Brain microvascular endothelial cell (primary cell): Measurements from ENCODE around the gene RARRES1.

ENCODE experiments used
- DNase-seq: peaks from one replicate; pipeline ENCODE4 v3.0.0-alpha.2; 2020
- H3K27ac ChIP-seq: fragments of 250-450 bp; sonication (Bioruptor Pico); 2 replicates; pipeline ENCODE4 v1.5.1; 2020; ENCODE audit warnings: mild to moderate bottlenecking, moderate library complexity
- H3K27me3 ChIP-seq: fragments of 250-450 bp; sonication (Bioruptor Pico); replicated peaks from 2 replicates; pipeline ENCODE4 v1.5.1; 2020; ENCODE audit warnings: mild to moderate bottlenecking
- H3K36me3 ChIP-seq: fragments of 250-450 bp; sonication (Bioruptor Pico); replicated peaks from 2 replicates; pipeline ENCODE4 v1.5.1; 2020; ENCODE audit warnings: mild to moderate bottlenecking
- H3K4me3 ChIP-seq: 2 replicates; pipeline ENCODE4 v1.5.1; 2011; ENCODE audit warnings: low read depth, mild to moderate bottlenecking, control low read depth, low read length, moderate library complexity
- in situ Hi-C: cut with HindIII; loops from 2 replicates; pipeline ENCODE4 v1.10.0; 2017; ENCODE audit warnings: low sequenced_read_pairs, low pct_ligation_motif_present
- TF ChIP-seq, protein P1 (sequence below): IDR thresholded peaks from 2 replicates; pipeline ENCODE4 v1.5.1; 2011; ENCODE audit warnings: low read depth, mild to moderate bottlenecking, moderate library complexity, low read length, control low read depth, inconsistent platforms; ENCODE audit errors: missing control alignments

The RARRES1 gene

DNA sequence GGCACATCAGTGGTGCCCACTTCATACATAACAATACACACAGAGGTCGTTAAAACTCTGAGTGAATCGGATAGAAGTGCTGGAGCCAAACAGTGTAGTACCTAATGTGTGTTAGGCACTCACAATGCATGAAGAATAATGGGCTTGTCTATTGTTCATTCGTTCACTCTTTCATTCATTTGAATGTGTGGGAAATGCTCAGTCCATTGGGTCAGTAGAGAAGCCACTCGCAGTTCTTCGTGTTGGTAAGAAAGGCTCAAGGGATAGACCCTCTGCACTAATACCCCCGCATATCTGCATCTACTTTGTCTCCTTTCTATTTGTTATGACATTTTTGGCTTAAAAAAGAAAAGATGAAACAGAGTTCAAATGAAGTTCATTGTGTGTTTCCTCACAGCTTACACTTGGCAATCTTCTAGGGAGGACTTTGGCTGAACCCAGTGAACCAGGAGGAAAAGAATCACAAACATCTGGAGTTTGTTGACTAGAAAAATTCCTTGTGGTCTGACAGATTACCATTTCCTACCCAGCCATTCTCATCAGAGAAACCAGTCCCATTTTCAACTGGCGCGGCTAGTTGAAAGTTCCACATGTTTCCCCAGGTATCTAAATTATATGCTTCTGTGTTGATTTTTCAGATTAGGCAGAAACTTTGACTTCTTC, 36.8 kb upstream of the RARRES1 start:
- no peaks in the 10 kb centered on the region for H3K27me3 ChIP-seq
- no peak overlapping the region for H3K4me3 ChIP-seq
- TF ChIP-seq, protein P1, sequence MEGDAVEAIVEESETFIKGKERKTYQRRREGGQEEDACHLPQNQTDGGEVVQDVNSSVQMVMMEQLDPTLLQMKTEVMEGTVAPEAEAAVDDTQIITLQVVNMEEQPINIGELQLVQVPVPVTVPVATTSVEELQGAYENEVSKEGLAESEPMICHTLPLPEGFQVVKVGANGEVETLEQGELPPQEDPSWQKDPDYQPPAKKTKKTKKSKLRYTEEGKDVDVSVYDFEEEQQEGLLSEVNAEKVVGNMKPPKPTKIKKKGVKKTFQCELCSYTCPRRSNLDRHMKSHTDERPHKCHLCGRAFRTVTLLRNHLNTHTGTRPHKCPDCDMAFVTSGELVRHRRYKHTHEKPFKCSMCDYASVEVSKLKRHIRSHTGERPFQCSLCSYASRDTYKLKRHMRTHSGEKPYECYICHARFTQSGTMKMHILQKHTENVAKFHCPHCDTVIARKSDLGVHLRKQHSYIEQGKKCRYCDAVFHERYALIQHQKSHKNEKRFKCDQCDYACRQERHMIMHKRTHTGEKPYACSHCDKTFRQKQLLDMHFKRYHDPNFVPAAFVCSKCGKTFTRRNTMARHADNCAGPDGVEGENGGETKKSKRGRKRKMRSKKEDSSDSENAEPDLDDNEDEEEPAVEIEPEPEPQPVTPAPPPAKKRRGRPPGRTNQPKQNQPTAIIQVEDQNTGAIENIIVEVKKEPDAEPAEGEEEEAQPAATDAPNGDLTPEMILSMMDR: no peak
- peak overlapping the region; percentile 99 for H3K27ac ChIP-seq
- H3K36me3 ChIP-seq: no peaks in the 10 kb centered on the region
- peak; percentile 94 for DNase-seq
- in situ Hi-C loops: no loop called here

DNA sequence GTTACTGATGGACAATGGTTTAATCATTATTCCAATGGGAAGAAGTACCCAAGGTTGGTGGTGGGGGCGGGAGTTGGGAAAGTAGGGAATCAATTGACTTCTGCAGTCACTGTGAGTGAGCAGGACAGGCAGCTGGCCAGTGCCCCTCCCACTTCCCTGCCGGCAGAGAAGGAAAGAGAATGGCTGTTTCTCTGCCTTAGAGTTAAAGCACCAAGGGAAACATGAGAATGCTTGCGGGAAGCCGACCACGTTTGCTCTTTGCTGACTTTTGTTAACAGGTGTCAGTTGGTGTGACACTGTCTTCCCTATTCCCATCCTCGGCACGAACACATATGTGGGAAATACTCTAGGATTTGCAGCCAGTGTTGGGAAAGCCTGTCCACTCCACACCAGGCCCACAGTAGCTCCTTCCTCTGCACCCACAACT, 36.1 kb upstream of the RARRES1 start:
- in situ Hi-C loops: no loop called here
- TF ChIP-seq, protein P1: no peak
- peak overlapping the region; percentile 99 for H3K27ac ChIP-seq

DNA sequence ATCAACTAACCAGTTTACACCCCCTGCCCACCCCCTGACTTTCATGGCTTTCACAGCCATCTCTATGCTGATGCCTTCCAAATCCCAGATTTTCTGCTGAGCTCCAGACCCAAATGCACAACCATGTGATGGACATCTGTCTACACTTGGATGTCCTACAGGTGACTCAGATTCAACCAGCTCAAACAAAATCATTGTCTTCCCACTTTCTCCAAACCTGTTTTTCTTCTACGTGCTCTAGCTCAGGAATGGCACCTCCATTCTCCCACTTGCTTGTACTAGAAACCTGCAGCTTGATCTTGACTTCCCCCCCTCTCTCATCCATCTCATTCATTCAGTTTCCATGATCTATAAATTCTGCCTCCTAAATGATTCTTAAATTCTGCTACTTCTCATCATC, 34.1 kb upstream of the RARRES1 start:
- TF ChIP-seq, protein P1: no peak
- no peak for DNase-seq
- H3K27me3 ChIP-seq: no peaks in the 10 kb centered on the region
- in situ Hi-C loops: no loop called here
- no peak overlapping the region for H3K4me3 ChIP-seq
- no peaks in the 10 kb centered on the region for H3K36me3 ChIP-seq
- H3K27ac ChIP-seq: peak overlapping the region; percentile 64

More for the DNA sequence above, 36.1 kb upstream of the RARRES1 start:
- H3K4me3 ChIP-seq: no peak overlapping the region
- H3K36me3 ChIP-seq: no peaks in the 10 kb centered on the region
- DNase-seq: peak; percentile 80
- no peaks in the 10 kb centered on the region for H3K27me3 ChIP-seq

DNA sequence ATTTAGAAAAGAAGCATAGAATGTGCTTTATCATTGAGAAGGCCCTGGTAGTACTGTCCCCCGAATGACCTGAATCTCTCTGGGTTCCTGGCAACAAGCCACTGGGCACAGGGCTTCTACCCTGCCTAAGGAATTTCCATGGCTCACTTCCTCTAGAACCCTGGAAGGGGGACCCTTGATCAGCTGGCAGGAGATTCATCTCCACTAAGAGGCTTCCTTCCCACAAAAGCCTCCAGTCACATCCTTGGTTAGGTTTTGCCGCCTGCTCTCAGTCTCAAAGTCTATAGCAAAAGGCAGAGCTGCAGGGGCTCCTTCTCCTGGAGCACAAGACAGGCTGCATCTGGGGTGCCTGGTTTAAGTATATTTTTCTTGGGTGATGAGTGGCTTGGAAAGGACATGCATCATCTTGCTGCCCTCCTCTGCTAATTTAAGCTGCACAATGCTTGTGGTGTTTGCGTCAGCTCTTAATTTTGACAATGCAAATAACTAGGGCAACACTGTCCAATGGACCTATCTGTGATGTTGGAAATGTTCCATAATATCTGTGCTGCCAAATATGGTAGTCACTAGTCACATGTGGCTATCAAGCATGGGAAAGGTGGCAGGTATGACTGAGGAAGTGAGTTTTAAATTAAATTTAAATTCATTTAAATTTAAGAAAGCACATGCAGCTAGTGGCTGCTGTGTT, 33.4 kb upstream of the RARRES1 start:
- H3K4me3 ChIP-seq: no peak overlapping the region
- no peaks in the 10 kb centered on the region for H3K36me3 ChIP-seq
- in situ Hi-C loops: no loop called here
- peak; percentile 48 for DNase-seq
- no peaks in the 10 kb centered on the region for H3K27me3 ChIP-seq
- TF ChIP-seq, protein P1: no peak
- peak overlapping the region; percentile 64 for H3K27ac ChIP-seq

DNA sequence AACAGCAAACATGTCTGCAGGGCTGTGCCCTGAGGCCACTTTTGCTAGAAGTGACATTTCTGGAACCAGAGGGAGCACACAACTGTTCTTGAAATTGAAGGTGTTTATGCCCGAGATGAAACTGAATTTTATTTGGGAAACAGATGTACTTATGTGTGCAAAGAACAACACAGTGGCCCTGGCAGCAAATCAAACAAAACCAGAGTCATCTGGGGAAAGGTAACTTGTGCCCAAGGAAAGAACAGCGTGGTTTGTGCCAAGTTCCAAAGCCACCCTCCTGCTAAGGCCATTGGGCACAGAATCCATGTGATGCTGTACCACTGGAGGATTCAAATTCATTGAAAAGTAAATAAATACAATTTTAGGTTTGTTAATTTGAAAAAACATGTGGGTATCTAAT, 31.2 kb upstream of the RARRES1 start:
- in situ Hi-C loops: no loop called here
- DNase-seq: no peak
- TF ChIP-seq, protein P1: no peak

DNA sequence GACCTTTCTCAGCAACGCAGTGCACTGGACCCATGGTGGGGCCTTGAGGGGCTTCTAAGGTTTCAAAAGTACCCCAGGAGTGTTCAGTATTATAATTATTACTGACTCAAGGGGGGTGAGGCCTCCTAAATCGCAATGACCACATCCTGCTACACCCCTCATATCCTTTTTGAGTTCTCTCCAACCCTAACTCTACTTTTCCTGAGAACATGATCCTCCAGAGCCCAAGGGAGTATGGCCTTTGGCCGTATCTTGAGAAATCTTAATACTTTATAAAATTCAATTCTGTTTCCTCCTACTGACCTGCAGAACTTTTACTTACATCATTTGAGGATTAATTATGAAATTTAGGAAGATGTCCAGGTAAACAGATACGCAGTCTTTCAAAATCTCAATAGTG, 30.4 kb upstream of the RARRES1 start:
- Histone ChIP-seq H3K27ac (no peak overlapping the region), H3K27me3 (no peaks in the 10 kb centered on the region), H3K4me3 (no peak overlapping the region), H3K36me3 (peaks cover 4% of the 10 kb centered on the region)
- TF ChIP-seq, protein P1: no peak
- no peak for DNase-seq
- in situ Hi-C loops: no loop called here

More for the DNA sequence above, 31.2 kb upstream of the RARRES1 start:
- H3K27me3 ChIP-seq: no peaks in the 10 kb centered on the region
- H3K4me3 ChIP-seq: no peak overlapping the region
- peaks cover 4% of the 10 kb centered on the region for H3K36me3 ChIP-seq
- no peak overlapping the region for H3K27ac ChIP-seq
